HG02884 (cell line): ENCODE results near the gene GNAZ.

ENCODE experiments used
- ATAC-seq: cut with Tn5 transposase; IDR thresholded peaks from one replicate; pipeline ENCODE4 v1.9.1; 2021; ENCODE audit warnings: mild to moderate bottlenecking, moderate library complexity; ENCODE audit not compliant: unreplicated experiment

Gene GNAZ

GRCh38 chr22:23075525-23076216 lies 5.4 kb downstream of the GNAZ start:
- ATAC-seq, result no peak

- ATAC-seq, result no peak
Observed at GRCh38 chr22:23076896-23077572, 6.7 kb downstream of the GNAZ start.

- no peak for ATAC-seq
Observed at GRCh38 chr22:23077627-23078461, 7.5 kb downstream of the GNAZ start.

DNA sequence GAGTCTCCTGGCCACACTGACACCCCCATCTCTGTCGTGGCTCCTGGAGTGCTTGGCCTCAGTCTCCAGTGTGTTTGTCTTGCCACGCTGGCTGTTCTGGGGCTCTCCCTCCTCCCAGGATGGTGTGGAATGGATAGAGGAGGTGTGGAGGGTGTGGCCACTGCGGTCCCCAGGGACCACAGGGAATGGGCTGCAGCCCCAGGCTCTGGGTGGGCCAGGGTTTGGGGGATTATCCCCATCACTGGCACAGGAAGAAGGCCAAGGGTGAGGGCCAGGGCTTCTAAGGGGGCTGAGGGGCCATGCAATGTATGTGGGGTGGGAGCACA lies 8.1 kb downstream of the GNAZ start:
- ATAC-seq, result no peak

GRCh38 chr22:23079240-23079768 lies 9.0 kb downstream of the GNAZ start:
- no peak for ATAC-seq

DNA sequence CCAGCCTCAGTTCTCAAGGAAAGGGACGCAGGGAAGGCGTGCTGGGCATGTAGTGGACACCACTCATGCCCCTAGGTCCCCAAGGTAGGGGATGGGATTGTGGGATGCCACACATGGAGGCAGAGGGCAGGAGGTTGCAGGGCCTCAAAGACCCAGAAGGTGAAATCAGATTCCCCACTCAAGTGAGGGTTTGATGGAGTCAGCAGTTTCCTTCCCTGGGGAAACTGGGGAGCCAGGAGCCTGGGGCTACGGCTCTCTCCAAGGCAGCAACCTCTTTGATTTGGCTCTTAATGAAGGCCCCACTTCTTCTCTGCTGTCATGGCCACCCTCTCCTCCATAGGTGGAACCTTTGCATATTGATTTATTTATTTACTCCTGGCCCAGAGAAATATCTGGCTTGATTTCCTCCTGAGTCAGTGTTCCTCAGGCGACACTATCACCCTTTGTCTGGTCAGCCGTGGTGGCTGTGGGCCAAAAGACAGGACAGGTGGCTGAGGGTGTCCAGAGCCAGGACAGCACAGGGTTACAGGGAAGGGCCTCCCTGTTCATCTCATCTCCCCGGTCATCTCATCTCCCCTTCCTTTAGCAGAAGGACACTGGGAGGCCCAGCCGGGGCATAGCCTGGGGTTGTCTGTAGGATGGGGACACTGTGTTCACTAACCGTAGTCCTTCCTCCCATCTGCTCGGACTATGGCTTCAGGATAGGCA lies 9.6 kb downstream of the GNAZ start:
- ATAC-seq, result no peak

- no peak for ATAC-seq
Observed at GRCh38 chr22:23080613-23081290, 10.4 kb downstream of the GNAZ start.

GRCh38 chr22:23082534-23083314 lies 12.4 kb downstream of the GNAZ start:
- ATAC-seq, result no peak

DNA sequence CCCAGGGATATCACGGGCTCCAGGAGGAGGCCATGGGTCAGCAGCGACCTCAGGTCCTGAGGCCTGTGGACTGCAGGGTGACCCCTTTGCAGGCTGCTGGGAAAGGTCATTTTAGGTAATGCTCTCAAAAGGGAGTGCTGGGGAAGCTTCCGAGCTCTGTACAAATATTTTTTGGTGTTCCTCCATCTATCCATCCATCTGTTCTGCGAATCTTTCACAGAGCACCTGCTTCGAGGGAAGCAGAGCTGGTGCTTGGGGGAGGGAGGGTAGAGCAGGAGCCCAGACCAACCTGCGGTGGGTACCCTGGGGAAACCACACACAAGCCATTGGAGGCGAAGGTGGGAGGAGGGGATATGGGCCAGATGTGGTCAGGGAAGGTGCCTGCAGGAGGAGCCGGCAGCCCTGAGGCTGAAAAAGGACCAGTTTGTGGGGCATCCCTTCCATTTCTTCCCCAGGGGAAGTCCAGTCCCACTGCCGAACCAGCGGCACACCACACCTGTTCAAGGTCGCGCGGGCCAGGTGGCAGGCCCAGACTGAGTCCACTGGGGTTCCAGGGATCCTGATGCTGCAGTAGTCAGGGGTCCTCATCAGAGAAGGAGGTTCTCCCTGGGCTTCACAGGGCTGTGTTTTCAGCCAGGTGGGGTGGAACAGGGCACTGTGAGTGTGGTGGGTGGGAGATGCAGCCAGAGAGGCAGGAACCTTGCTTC lies 13.1 kb downstream of the GNAZ start:
- no peak for ATAC-seq

DNA sequence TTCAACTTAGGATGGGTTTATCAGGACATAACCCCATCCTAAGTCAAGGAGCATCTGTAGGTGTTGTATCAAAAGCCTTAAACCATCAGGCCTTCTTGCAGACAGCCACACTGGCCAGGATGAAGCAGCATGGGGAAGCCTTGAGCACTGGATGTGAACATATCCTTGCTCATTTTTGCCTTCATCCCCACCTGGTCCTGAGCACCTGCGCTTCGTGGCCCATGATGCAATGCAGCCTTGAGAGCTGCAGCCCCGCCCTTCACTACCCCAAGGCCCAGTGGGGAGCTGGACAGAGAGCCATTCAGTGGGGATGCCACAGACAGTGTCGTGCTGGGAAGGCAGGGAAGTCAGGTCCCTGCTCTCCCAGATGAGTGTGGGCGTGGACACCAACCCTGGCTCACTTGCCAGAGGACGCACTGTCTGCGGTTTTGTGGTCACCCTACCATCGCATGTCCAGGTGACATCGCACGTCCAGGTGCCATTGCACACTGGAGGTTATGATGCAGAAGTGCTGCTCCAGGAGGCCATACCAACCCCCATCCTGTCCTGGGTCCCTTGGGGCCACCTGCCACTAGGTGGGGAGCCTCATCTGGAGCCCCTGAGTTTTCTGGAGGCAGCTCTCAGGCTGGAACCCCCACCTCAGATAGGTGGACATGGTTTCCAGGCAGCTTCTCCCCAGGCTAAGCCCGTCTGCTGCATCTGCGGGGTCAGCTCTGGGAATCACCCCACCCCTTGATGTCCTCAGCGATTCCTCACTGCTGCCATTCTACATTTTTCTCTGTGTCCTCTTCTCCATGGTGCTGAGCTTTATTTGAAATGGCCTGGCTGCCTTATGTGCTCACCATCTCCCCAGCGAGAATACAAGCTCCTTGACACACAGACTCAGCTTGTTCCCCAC lies 14.4 kb downstream of the GNAZ start:
- ATAC-seq, result no peak

- ATAC-seq, result no peak
Observed at GRCh38 chr22:23085351-23085671, 15.0 kb downstream of the GNAZ start.

DNA sequence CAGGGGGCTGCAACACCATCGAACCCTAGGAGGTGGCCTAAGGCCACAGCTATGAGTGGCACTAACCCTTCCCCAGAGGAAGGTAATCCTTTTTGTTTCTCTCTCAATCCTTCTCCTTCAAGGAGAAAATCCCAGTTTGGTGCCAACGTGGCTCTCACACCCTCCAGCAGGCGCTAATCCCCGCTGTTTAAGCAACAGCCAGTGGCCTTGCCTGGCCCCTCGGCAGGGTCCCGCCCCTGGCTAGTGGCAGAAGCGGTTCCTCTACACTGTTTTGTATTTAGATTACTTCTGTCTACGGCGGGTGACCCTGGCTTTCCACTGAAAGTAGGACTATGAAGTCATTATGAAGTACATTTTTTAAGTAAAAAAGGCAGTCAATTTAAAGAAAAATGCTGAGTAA lies 15.5 kb downstream of the GNAZ start:
- no peak for ATAC-seq

DNA sequence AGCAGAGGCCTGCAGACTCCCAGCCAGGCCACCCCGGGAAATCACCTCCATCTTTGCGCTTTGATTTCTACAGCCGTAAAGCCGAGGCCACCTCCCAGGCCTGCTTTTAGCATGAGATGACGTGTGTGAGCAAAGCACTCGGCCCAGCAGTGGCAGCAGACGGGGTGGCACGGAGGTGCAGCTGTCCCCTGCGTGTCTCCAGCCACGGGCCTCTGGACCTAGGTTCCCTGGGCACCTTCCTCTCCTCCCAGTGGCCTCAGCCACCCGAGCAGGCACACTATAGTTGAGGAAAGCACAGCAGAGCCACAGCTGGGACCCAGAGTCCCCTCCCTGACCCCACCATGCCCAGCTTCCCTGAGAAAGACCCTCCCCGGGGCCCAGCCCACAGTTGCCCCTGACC lies 15.9 kb downstream of the GNAZ start:
- ATAC-seq, result no peak

DNA sequence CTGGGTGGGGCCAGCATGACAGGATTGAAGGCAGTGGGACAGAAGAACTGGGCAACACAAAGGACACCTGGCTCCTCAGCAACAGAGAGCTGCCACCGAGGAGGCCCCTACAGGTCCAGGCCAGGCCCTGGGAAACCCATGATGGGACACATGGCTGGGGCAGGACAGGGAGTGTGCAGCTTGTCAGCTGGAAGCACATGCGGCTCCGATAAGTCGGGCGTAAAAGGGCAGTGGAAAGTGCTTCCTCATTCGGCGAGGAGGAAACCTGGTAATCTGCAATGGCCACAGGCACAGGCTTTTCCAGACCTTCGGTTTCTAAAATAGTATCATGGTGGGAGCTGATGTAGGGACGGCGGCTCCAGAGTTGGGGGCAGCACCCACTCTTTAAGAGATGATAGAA lies 16.5 kb downstream of the GNAZ start:
- ATAC-seq, result no peak

GRCh38 chr22:23088199-23088604 lies 17.9 kb downstream of the GNAZ start:
- no peak for ATAC-seq

DNA sequence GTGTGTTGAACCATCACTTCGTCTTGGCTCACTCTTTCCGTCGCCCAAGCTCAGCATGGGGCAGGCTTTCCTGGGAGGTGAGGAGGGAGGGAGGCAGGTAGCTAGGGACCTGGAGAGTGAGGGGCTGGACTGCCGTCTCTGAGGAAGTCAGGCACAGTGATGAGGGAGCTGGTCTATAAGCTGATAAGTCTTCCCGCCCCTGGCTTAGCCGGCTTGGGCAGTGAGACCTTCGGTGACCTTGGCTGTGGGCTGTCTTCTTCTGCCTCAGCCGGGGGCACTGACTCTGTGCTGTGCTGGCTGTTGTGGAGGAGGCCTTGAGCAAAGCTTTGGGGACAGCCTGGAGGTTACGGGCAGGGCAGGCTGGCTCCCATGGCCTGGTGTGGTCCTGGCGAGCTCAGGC lies 18.7 kb downstream of the GNAZ start:
- no peak for ATAC-seq

DNA sequence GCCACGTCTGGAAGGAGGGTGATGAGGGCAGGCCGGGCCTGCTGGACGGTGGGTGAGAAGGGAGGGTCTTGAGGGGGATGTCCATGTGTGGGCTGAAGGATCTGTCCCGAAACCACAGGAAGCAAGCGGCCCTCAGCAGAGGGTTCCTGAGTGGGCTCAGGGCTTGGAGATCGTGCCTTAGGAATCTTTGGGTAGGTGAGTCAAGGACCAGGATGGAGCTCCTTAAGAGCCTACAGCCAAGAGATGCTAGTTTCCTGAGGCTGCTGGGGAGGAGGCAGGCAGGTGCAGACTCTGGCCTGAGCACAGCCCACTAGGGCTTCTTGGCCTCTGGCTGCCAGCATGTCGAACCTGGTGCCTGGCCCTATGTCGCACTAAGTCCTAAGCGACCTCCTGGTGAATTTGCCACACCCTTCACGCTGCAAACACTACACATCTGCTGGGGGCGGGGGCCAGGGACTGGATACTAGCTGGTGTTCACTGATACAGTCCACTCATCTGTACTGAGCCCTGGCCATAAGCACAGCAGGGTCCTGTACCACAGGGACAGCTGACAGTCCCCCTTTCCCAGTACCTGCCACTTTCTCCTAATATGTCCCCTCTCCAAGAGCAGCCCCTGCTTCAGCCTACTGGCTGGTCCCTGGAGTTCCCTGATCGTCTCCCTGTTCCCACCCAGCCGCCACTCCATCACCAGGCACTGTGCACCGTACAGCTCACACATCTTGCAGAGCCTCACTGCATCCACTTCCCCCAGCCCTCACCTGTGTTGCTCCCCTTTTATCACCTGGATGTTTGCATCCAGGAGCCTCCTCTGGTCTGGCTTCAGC lies 19.5 kb downstream of the GNAZ start:
- no peak for ATAC-seq

DNA sequence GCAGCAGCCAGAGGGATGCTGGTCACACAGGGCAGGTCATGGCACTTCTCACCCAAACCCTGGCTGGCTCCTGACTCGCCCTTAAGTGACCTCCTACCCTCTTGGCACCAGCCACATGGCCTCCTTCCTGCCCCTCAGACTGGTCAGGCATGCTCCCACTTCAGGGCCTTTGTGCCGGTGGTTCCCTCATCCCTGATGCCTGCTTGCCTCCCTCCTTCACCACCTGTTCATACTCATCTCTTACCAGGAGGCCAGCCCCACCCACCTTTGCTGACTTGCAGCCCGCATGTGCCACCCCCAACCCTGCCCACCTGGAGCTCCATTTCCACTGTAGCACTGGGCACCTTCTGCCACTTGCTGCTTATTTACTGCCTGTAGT lies 20.1 kb downstream of the GNAZ start:
- no peak for ATAC-seq
